ENCODE measurements around the gene DBF4B. TPM values are rescaled to one million over a fixed set of nuclear protein-coding genes. Genes with fewer than 3 reads are reported as not detected.

DBF4B gene
- total RNA-seq, 3 donors from 2014 or later, result 4.9 to 10.2 (median 7.2) TPM

DNA sequence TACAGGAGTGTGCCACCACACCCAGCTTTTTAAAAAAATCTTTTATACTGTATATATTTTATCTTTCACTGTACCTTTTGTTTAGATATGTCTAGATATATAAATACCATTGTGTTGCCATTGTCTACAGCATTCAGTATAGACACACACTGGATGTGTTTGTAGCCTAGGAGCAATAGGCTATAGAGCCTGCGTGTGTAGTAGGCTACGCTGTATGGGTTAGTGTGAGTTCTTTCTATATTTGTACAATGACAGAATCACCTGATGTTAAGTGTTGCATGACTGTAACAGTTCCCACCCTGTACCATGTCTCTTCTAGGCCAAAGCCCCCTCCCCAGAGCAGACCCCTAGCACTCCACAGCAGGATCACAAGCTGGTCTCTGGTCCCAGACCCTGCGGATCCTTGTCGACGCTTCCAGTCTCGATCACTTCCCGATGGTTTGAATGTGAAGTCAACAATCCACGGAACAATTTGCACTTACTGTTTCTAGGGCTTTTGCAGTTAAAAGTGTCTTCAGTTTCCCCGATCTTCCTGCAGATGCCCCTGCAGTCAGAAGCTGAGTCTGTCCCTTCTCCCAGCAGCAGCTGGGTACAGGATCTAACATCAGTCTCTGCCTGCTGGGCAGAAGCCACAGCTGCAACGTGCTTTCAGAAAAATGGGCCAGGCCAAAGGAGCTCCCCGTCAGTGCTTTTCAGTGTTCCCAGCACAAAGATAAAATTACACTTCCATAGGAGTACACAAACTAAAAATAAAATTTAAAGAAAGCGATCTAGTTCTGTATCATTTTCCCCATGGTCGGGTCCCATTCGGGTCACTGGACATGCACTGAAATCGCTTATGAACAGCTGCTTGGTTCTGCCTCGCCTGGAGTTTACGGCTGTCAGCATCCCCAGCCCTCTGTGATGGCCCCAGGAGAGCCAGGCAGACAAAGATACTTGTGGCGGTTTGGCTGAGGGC lies 85.7 kb downstream of the DBF4B start:
- no peaks in the 10 kb centered on the region for H3K4me1 ChIP-seq (ENCODE audit: low read depth)
- no peak for ATAC-seq

GRCh38 chr17:44794851-44795413 lies 86.5 kb downstream of the DBF4B start:
- no peaks in the 10 kb centered on the region for H3K4me1 ChIP-seq (ENCODE audit: low read depth)
- ATAC-seq, result peak; percentile 25
- H3K36me3 ChIP-seq (ENCODE audit: low read depth), result no peaks in the 10 kb centered on the region
- intact Hi-C loops (cut with DNase I, micrococcal nuclease), result no loop called here
- DNase-seq, result no peak
- H3K9me3 ChIP-seq, result no peaks in the 10 kb centered on the region
- no peak overlapping the region for H3K4me3 ChIP-seq
- TF ChIP-seq CTCF (IDR thresholded peaks at IDR 0.05), result no peak

More for the DNA sequence above, 85.7 kb downstream of the DBF4B start:
- H3K9me3 ChIP-seq, result no peaks in the 10 kb centered on the region
- TF ChIP-seq CTCF (IDR thresholded peaks at IDR 0.05), result no peak
- DNase-seq, result no peak
- intact Hi-C loops (cut with DNase I, micrococcal nuclease), result no loop called here
- no peak overlapping the region for H3K4me3 ChIP-seq
- no peaks in the 10 kb centered on the region for H3K36me3 ChIP-seq (ENCODE audit: low read depth)

- no peaks in the 10 kb centered on the region for H3K9me3 ChIP-seq
- TF ChIP-seq CTCF (IDR thresholded peaks at IDR 0.05), result no peak
- ATAC-seq (no peak), DNase-seq (no peak)
- H3K4me3 ChIP-seq, result no peak overlapping the region
- H3K4me1 ChIP-seq (ENCODE audit: low read depth), result no peaks in the 10 kb centered on the region
- H3K36me3 ChIP-seq (ENCODE audit: low read depth), result no peaks in the 10 kb centered on the region
- intact Hi-C loops (cut with DNase I, micrococcal nuclease), result no loop called here
Observed at GRCh38 chr17:44795421-44795820, 87.0 kb downstream of the DBF4B start.

GRCh38 chr17:44795928-44796327 lies 87.5 kb downstream of the DBF4B start:
- DNase-seq, result no peak
- H3K36me3 ChIP-seq (ENCODE audit: low read depth), result no peaks in the 10 kb centered on the region
- intact Hi-C loops (cut with DNase I, micrococcal nuclease), result no loop called here
- no peak overlapping the region for H3K4me3 ChIP-seq
- H3K4me1 ChIP-seq (ENCODE audit: low read depth), result no peaks in the 10 kb centered on the region
- TF ChIP-seq CTCF (IDR thresholded peaks at IDR 0.05), result no peak
- no peak for ATAC-seq
- H3K9me3 ChIP-seq, result no peaks in the 10 kb centered on the region

DNA sequence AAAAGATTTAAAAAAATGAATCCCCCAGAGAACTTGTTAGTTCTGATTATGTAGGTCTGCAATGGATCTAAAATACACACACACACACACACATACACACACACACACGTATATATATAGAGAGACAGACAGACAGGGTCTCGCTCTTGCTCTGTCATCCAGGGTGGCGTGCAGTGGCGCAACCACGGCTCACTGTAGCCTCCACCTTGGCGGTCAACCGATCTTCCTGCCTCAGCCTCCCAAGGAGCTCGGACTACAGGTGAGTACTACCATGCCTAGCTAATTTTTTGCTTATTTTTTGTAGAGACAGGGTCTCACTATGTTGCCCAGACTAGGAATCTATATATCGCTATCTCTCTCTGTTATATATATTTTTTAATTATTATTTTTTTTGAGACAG lies 88.3 kb downstream of the DBF4B start:
- intact Hi-C loops (cut with DNase I, micrococcal nuclease), result no loop called here
- TF ChIP-seq CTCF (IDR thresholded peaks at IDR 0.05), result no peak
- H3K4me3 ChIP-seq, result no peak overlapping the region
- no peaks in the 10 kb centered on the region for H3K9me3 ChIP-seq
- no peaks in the 10 kb centered on the region for H3K36me3 ChIP-seq (ENCODE audit: low read depth)
- DNase-seq (no peak), ATAC-seq (no peak)
- no peaks in the 10 kb centered on the region for H3K4me1 ChIP-seq (ENCODE audit: low read depth)
